ENCODE measurements around the gene NUBP2. TPM values are rescaled to one million over a fixed set of nuclear protein-coding genes. Genes with fewer than 3 reads are reported as not detected.

Gene NUBP2
- total and polyA plus RNA-seq, 10 of the 15 experiments (the other 5 are each of a cell fraction or from before 2014, with no cell fraction given) = 1.9 to 129 (median 51.7) TPM

GRCh38 chr16:1763521-1764511 lies 18.9 kb upstream of the NUBP2 start:
- Histone ChIP-seq H3K27ac (ENCODE audit: control insufficient read depth, insufficient read depth) (no peak overlapping the region), H3K79me2 (ENCODE audit: control insufficient read depth, insufficient read depth, low read length) (no peaks in the 10 kb centered on the region), H3K4me2 (ENCODE audit: control insufficient read depth, insufficient read depth) (no peak overlapping the region), H3K9me3 (replicated peaks; ENCODE audit: control insufficient read depth, insufficient read depth, low read length) (no peaks in the 10 kb centered on the region), H2AFZ (ENCODE audit: control insufficient read depth, low read depth, low read length) (no peak overlapping the region), H3K4me3 (no peak overlapping the region), H3K36me3 (ENCODE audit: control insufficient read depth in 2 of 2, insufficient read depth in 2 of 2, low read length in 1 of 2) (peaks cover 0 to 25% of the 10 kb centered on the region in 2 experiments; a peak in 3 of 4 replicates), H3K27me3 (replicated peaks in 1 of 2; ENCODE audit: control insufficient read depth in 2 of 2, insufficient read depth in 2 of 2, low read length in 1 of 2) (no peaks in the 10 kb centered on the region), H3K9ac (ENCODE audit: control insufficient read depth, insufficient read depth, low read length) (no peak overlapping the region), H3K4me1 (ENCODE audit: control insufficient read depth, insufficient read depth, low read length) (no peaks in the 10 kb centered on the region), H4K20me1 (ENCODE audit: control insufficient read depth, insufficient read depth) (no peaks in the 10 kb centered on the region)
- in situ Hi-C loops (cut with MboI) (no loop called here), intact Hi-C loops (cut with micrococcal nuclease; ENCODE audit: unreplicated experiment) (no loop called here)
- RAD21 ChIA-PET (ENCODE audit: unreplicated experiment) = no interaction called here
- ATAC-seq = no peak
- DNase-seq (ENCODE audit: low read depth, low spot score) = no peak
- TF ChIP-seq KLF5 (IDR thresholded peaks at IDR 0.05; ENCODE audit: partially characterized antibody) (no peak), CTCF (IDR thresholded peaks at IDR 0.05 in 2 of 3, conservative IDR thresholded peaks at IDR 0.05 in 1 of 3; ENCODE audit: control insufficient read depth in 2 of 3, extremely low read depth in 1 of 3, insufficient read depth in 1 of 3, low read depth in 3 of 3, low read length in 3 of 3) (peak in 2 of 3 experiments; percentile 10 to 12; a peak in 1 of 6 replicates), POLR2AphosphoS5 (IDR thresholded peaks at IDR 0.05; ENCODE audit: low read length) (no peak), MTA3 (IDR thresholded peaks at IDR 0.05; ENCODE audit: borderline replicate concordance, low read length) (no peak), HDAC2 (IDR thresholded peaks at IDR 0.05) (no peak), ZBTB33 (IDR thresholded peaks at IDR 0.05) (peak; percentile 96)
- no peak for FAIRE-seq
- POLR2A ChIA-PET = no interaction called here
- SMC1A ChIA-PET (ENCODE audit: uncharacterized antibody, unreplicated experiment) = no interaction called here
- BruUV-seq (replicated peaks) = no TSS peak
- CTCF ChIA-PET = interaction anchor here (1.2 kb wide), 1 partner anchor 58 kb away, joined by 4 read pairs; the partner anchor contains the start of gene MAPK8IP3
- 96% methylated on average over 41 of the region's 81 CpGs for WGBS (ENCODE audit: insufficient coverage, insufficient replicate concordance, low lambda C conversion rate, missing lambda C conversion rate)
